Activated CD8-positive, alpha-beta memory T cell treated with anti-CD3 and anti-CD28 coated beads for 1 hour (primary cell): ENCODE results near the gene SPDYC.
A peak's percentile ranks its signal among the peaks of the same experiment; 100 is the strongest.

ENCODE experiments used
- DNase-seq, 2 donors: peaks; one replicate each; pipeline ENCODE4 v3.0.0-alpha.2; 2020; ENCODE audit warnings: low read depth in 1 of 2; ENCODE audit errors: extremely low read depth in 1 of 2

Gene SPDYC

GRCh38 chr11:65204646-65205601 is 34.9 kb downstream of the SPDYC start:
- DNase-seq: peak in 1 of 2 donors; percentile 43

- no peak for DNase-seq
Observed at GRCh38 chr11:65205602-65205967, 35.6 kb downstream of the SPDYC start.

GRCh38 chr11:65206441-65206841 is 36.4 kb downstream of the SPDYC start:
- DNase-seq: no peak

- no peak for DNase-seq
Observed at GRCh38 chr11:65206901-65207300, 36.9 kb downstream of the SPDYC start.

GRCh38 chr11:65207918-65208784 is 38.1 kb downstream of the SPDYC start:
- DNase-seq: no peak

- DNase-seq: no peak
Observed at GRCh38 chr11:65208785-65209710, 39.0 kb downstream of the SPDYC start.

GRCh38 chr11:65209711-65210360 is 39.8 kb downstream of the SPDYC start:
- DNase-seq: no peak

GRCh38 chr11:65210361-65210731 is 40.3 kb downstream of the SPDYC start:
- no peak for DNase-seq

- no peak for DNase-seq
Observed at GRCh38 chr11:65210748-65211147, 40.7 kb downstream of the SPDYC start.

GRCh38 chr11:65211293-65212105 is 41.5 kb downstream of the SPDYC start:
- DNase-seq: no peak

GRCh38 chr11:65212226-65212801 is 42.3 kb downstream of the SPDYC start:
- no peak for DNase-seq

GRCh38 chr11:65213322-65214211 is 43.5 kb downstream of the SPDYC start:
- no peak for DNase-seq

GRCh38 chr11:65214212-65214845 is 44.3 kb downstream of the SPDYC start:
- DNase-seq: no peak

- DNase-seq: no peak
Observed at GRCh38 chr11:65215441-65216076, 45.5 kb downstream of the SPDYC start.

GRCh38 chr11:65216830-65217229 is 46.8 kb downstream of the SPDYC start:
- no peak for DNase-seq

- no peak for DNase-seq
Observed at GRCh38 chr11:65217441-65218423, 47.7 kb downstream of the SPDYC start.
